ENCODE measurements around the gene CMSS1.

The CMSS1 gene

DNA sequence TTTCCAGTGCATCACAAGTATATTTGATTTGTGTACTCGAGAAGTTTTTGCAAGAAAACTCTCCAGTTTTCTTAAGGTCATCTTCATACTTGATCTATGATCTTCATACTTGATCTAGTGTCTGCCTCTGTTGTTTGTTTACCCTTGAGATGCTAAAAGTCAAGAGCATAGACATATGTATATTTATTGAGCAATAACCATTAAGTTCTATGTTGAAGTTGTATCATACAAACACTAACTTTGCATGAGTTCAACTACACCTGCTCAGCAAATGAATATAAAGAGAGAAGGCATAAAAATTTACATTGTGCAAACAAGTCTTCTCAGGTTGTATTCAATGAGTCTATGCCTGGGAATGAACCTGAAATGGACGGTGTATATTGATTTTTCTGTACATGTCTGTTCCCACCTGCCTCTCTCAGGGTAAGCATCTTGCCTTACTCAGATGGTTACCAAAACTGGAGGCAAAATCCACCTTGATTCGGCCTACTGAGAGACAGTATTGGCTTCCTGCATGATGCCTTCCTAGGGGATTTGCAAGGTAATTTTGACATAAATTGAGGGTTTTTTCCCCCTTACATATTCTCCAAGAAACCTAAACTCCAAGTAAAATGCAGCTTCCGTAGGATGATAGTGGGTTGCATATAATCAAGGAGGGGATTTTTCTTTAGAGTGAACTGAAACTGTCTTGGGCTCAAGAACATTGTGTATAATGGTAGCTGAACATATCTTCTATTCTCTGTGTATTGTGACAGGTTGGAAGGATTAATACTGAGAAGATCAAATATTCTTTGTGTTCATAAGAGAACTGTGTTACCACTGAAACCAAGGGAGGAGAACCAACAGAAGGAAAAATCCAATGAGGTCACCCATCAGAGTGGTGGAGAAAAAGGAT lies 186.2 kb downstream of the CMSS1 start:
- Histone ChIP-seq H3K9me3 (ENCODE audit: control insufficient read depth, insufficient read depth, low read depth, low read length) (no peaks in the 10 kb centered on the region), H3K4me1 (ENCODE audit: control insufficient read depth, insufficient read depth, low read length) (peaks cover 14% of the 10 kb centered on the region), H3K27ac (ENCODE audit: low read depth, low read length) (no peak overlapping the region), H3K4me3 (ENCODE audit: low read depth, low read length) (no peak overlapping the region), H3K36me3 (ENCODE audit: control insufficient read depth, insufficient read depth, low read length) (no peaks in the 10 kb centered on the region), H3K9ac (ENCODE audit: low read length) (no peak overlapping the region), H3K27me3 (ENCODE audit: control insufficient read depth, insufficient read depth, low read length) (no peaks in the 10 kb centered on the region)

DNA sequence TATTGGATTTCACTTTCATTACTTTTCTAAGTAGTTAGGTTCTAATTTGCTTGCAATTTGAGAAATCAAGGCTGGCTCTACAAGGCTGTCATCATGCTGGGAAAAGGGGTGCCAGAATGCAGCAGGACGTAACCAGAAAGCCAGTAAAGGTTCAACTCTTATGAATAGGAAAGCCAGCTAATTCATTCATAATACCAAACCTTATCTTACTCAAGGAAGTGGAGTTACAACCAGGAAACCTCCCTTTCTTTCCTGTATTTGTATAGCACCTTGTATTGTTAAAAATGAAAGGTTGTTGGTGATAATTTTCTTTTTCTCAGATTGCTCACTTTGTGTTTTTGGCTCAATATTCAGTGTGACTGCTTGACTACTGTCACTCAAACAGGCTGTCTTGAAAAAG lies 187.3 kb downstream of the CMSS1 start:
- Histone ChIP-seq H3K27me3 (ENCODE audit: control insufficient read depth, insufficient read depth, low read length) (no peaks in the 10 kb centered on the region), H3K4me1 (ENCODE audit: control insufficient read depth, insufficient read depth, low read length) (peaks cover 14% of the 10 kb centered on the region), H3K9me3 (ENCODE audit: control insufficient read depth, insufficient read depth, low read depth, low read length) (no peaks in the 10 kb centered on the region), H3K36me3 (ENCODE audit: control insufficient read depth, insufficient read depth, low read length) (no peaks in the 10 kb centered on the region), H3K9ac (ENCODE audit: low read length) (no peak overlapping the region), H3K4me3 (ENCODE audit: low read depth, low read length) (no peak overlapping the region), H3K27ac (ENCODE audit: low read depth, low read length) (no peak overlapping the region)

DNA sequence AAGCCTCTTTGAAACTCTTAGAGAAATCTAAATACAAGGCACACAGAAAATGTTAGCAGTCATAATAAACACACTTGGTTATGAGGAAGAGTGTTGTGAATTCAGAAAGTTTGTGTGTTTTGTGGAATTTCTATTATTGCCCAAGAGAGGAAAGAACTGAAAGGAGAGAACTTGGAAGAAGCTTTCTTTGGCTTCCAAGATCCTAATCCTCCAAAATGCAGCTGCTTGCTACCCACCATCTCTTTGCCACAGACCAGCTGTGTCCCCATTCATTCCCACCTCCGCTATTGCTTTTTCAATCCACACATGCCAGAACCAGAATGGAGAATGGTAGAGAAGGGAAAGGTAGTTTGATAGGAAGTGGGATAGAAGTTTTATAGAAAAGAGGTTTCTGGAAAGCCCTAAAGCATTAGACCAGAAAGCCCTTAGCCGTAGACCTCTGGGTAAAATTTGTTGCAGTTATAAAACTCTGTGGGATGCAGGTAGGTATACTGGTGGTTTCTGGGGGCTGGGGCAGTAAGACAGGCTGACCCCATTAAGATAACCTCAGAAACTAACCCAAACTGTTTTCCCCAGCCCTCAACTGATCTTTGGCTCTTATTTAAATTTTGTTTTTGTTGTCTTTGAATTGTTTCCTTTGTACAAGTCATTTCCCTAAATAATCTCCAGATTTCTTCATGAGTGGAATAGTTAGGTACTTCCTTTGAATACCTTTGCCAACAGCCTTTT lies 188.2 kb downstream of the CMSS1 start:
- H3K9me3 ChIP-seq (ENCODE audit: control insufficient read depth, insufficient read depth, low read depth, low read length) = no peaks in the 10 kb centered on the region
- H3K27ac ChIP-seq (ENCODE audit: low read depth, low read length) = no peak overlapping the region; the same call in 1 of the 2 replicates
- H3K9ac ChIP-seq (ENCODE audit: low read length) = no peak overlapping the region
- H3K36me3 ChIP-seq (ENCODE audit: control insufficient read depth, insufficient read depth, low read length) = no peaks in the 10 kb centered on the region
- peaks cover 14% of the 10 kb centered on the region for H3K4me1 ChIP-seq (ENCODE audit: control insufficient read depth, insufficient read depth, low read length)
- H3K4me3 ChIP-seq (ENCODE audit: low read depth, low read length) = no peak overlapping the region
- H3K27me3 ChIP-seq (ENCODE audit: control insufficient read depth, insufficient read depth, low read length) = no peaks in the 10 kb centered on the region

DNA sequence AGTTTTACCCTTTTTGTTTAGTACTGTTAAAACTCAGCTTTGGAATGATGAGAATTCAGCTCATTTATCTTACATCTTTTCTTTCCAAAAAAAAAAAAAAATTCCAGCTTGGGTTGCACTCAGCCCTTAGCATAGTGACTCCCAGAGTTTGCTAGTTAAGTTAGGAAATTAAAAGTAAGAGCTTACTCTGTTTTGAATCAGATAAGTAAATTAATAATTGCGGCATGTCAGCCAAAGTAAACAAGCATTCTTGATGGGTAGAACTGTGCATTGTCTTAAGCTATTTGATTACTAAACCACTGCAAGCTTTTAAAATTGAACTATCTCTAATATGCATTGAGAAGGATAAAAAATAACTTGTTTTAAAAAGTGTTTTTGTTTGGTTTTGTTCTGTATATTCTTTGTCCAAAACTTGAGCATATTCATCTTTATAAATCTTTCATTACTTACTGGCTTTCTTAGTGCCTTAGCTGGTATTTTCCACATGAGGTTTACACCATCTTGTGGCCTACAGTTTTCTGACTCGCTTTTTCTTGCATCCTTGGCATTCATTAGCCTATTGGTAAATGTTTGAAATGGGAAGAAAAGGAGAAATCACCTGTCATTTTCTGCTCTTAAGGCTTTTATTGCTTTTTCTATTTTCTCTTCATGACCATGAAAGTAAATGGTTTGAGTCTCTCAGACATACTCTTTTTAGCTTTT lies 189.1 kb downstream of the CMSS1 start:
- Histone ChIP-seq H3K9ac (ENCODE audit: low read length) (no peak overlapping the region), H3K4me1 (ENCODE audit: control insufficient read depth, insufficient read depth, low read length) (peaks cover 14% of the 10 kb centered on the region), H3K27ac (ENCODE audit: low read depth, low read length) (no peak overlapping the region), H3K9me3 (ENCODE audit: control insufficient read depth, insufficient read depth, low read depth, low read length) (no peaks in the 10 kb centered on the region), H3K27me3 (ENCODE audit: control insufficient read depth, insufficient read depth, low read length) (no peaks in the 10 kb centered on the region), H3K36me3 (ENCODE audit: control insufficient read depth, insufficient read depth, low read length) (no peaks in the 10 kb centered on the region), H3K4me3 (ENCODE audit: low read depth, low read length) (no peak overlapping the region)

DNA sequence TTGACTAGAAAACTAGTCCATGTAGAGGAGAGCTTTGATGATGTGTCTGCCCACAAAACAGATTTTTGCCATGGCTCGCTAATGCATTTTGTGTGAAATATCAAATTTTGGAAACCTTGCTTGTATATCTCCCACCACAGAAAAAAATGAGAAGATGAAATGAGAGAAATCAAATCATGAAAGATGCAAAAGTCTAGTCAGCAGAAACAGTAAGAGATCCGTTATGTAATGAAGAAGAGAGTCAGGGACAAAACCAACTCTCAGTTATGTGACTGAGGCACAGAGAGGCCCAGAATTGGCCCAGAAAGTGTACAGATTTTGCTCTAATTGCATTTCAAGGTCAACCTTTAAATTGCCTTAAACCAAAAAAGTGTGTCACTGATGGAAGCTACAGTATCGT lies 189.7 kb downstream of the CMSS1 start:
- H3K4me3 ChIP-seq (ENCODE audit: low read depth, low read length) = no peak overlapping the region
- H3K4me1 ChIP-seq (ENCODE audit: control insufficient read depth, insufficient read depth, low read length) = peaks cover 14% of the 10 kb centered on the region
- H3K36me3 ChIP-seq (ENCODE audit: control insufficient read depth, insufficient read depth, low read length) = no peaks in the 10 kb centered on the region
- no peaks in the 10 kb centered on the region for H3K27me3 ChIP-seq (ENCODE audit: control insufficient read depth, insufficient read depth, low read length)
- no peak overlapping the region for H3K27ac ChIP-seq (ENCODE audit: low read depth, low read length)
- H3K9ac ChIP-seq (ENCODE audit: low read length) = no peak overlapping the region
- H3K9me3 ChIP-seq (ENCODE audit: control insufficient read depth, insufficient read depth, low read depth, low read length) = no peaks in the 10 kb centered on the region

DNA sequence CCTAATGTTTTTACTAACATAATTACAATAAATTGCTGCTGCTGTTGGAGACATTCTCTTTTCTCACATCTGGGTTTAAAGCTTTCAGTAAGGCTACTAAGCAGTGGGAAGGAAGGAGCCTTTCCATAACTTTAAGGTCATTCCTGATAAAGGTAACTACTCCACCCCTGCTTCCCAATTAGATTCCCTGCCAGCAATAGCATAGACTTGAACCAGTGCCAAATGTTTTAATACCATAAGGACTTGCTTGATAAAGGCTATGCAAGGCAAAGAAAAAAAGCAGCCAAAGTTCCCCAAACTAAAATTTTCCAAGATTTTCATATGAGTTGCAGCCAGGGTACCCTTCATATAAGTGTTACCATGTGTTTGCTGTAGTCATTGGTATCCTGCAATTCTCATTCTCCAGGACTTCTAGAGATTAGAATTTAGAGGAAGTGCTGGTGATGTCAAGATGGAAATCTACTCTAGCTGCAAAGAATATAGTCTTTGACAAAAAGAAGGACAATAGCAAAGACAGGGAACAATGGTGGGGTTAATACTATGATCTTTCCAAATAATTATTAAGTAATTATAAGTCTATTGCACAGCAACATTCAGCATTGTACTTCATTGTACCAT lies 190.5 kb downstream of the CMSS1 start:
- Histone ChIP-seq H3K9me3 (ENCODE audit: control insufficient read depth, insufficient read depth, low read depth, low read length) (no peaks in the 10 kb centered on the region), H3K4me1 (ENCODE audit: control insufficient read depth, insufficient read depth, low read length) (peaks cover 14% of the 10 kb centered on the region), H3K27me3 (ENCODE audit: control insufficient read depth, insufficient read depth, low read length) (no peaks in the 10 kb centered on the region), H3K9ac (ENCODE audit: low read length) (no peak overlapping the region), H3K4me3 (ENCODE audit: low read depth, low read length) (no peak overlapping the region), H3K36me3 (ENCODE audit: control insufficient read depth, insufficient read depth, low read length) (no peaks in the 10 kb centered on the region), H3K27ac (ENCODE audit: low read depth, low read length) (no peak overlapping the region)

DNA sequence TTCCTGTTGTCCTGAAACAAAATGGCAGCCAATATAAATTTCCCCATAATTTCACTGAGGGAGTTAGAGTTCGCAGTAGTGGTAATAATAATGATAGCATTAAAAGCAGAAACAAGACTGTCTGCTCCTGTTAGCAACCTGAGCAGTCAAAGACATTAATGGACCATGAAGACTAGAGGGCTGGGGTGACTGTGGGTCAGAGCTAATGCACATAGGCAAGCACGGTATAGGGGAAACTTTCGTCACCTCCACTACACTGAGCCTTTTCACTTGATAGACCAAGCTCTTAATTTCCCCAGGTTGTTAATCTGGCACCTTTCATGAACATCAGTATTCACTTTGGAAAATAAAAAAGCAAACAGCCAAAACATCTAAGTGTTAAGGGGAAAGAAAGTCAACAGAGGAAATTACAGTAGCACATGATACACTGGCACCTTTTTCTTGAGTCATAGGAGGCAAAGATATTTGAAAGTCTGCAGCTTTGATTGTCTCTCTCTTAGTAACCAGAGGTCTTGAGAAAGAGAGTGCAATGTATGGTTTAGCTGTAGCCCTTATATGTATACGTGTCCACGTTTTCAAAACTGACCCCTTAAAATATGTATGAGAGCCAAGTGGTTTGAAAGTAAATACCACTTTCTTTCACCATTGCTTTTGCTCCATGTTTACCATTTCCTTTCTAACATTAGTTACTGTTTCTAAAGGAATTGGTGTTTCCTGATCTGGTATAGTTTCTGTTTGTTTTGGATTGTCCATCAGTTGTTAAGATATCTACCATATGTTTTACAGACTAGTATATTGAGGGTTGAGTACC lies 191.8 kb downstream of the CMSS1 start:
- no peak overlapping the region for H3K4me3 ChIP-seq (ENCODE audit: low read depth, low read length)

DNA sequence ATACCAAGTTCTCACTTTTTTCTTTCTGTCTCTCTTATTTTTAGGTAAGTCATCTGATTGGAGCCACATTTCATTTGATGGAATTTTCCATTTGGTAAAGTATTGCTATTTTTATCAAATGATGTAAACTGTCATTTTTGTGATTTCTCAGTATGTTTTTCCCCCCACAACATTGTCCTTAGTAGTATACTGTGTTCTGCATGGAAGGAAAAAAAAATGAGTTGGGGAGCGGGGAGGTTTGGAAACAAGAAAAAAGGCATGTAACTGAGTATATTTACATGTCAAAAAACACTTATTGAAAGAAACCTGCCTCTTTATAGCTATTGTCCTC lies 192.4 kb downstream of the CMSS1 start:
- H3K27me3 ChIP-seq (ENCODE audit: control insufficient read depth, insufficient read depth, low read length) = no peaks in the 10 kb centered on the region
- no peak overlapping the region for H3K4me3 ChIP-seq (ENCODE audit: low read depth, low read length)
- no peak overlapping the region for H3K9ac ChIP-seq (ENCODE audit: low read length)
- no peak overlapping the region for H3K27ac ChIP-seq (ENCODE audit: low read depth, low read length)
- no peaks in the 10 kb centered on the region for H3K9me3 ChIP-seq (ENCODE audit: control insufficient read depth, insufficient read depth, low read depth, low read length)
- no peaks in the 10 kb centered on the region for H3K36me3 ChIP-seq (ENCODE audit: control insufficient read depth, insufficient read depth, low read length)
- peaks cover 14% of the 10 kb centered on the region for H3K4me1 ChIP-seq (ENCODE audit: control insufficient read depth, insufficient read depth, low read length)

More for the DNA sequence above, 191.8 kb downstream of the CMSS1 start:
- Histone ChIP-seq H3K9me3 (ENCODE audit: control insufficient read depth, insufficient read depth, low read depth, low read length) (no peaks in the 10 kb centered on the region), H3K36me3 (ENCODE audit: control insufficient read depth, insufficient read depth, low read length) (no peaks in the 10 kb centered on the region), H3K4me1 (ENCODE audit: control insufficient read depth, insufficient read depth, low read length) (peaks cover 14% of the 10 kb centered on the region), H3K9ac (ENCODE audit: low read length) (no peak overlapping the region), H3K27ac (ENCODE audit: low read depth, low read length) (no peak overlapping the region), H3K27me3 (ENCODE audit: control insufficient read depth, insufficient read depth, low read length) (no peaks in the 10 kb centered on the region)

DNA sequence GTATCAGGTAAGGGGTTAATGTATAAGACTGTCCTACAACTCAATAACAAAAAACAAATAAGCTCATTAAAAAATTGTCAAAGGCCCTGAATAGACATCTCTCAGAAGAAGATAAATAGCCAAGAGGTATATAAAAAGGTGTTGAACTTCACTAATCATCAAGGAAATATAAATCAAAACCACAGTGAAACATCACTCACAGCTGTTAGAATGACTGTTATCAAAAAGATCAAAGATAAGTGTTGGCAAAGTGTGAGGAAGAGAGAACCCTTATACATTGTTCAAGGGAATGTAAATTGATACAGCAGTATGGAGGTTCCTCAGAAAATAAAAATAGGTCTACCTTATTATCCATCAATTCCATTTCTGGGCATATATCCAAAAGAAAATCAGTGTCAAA lies 201.1 kb downstream of the CMSS1 start:
- no peak overlapping the region for H3K4me3 ChIP-seq (ENCODE audit: low read depth, low read length)
- H3K9me3 ChIP-seq (ENCODE audit: control insufficient read depth, insufficient read depth, low read depth, low read length) = no peaks in the 10 kb centered on the region
- H3K4me1 ChIP-seq (ENCODE audit: control insufficient read depth, insufficient read depth, low read length) = peaks cover 10% of the 10 kb centered on the region; the same call in 1 of the 2 replicates
- no peaks in the 10 kb centered on the region for H3K36me3 ChIP-seq (ENCODE audit: control insufficient read depth, insufficient read depth, low read length)
- no peak overlapping the region for H3K9ac ChIP-seq (ENCODE audit: low read length)
- H3K27ac ChIP-seq (ENCODE audit: low read depth, low read length) = no peak overlapping the region
- H3K27me3 ChIP-seq (ENCODE audit: control insufficient read depth, insufficient read depth, low read length) = no peaks in the 10 kb centered on the region

DNA sequence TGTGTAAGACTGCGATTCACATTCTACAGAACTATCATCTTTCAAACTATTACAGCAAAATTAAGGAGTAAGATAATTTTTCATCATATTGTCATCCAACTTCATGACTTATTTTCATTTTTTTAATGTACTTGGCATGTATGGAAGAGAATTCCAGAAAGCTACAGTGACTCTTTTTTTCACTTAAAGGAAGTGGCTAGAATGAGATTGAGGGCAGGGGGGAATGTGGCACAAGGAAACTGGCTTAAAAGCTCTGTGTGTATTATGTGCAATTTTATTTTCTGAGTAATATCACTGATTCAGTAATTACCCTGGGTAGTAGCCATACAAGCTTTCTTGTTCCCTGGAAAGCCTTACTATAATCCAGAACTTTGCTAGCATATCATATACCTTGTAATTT lies 202.1 kb downstream of the CMSS1 start:
- peaks cover 10% of the 10 kb centered on the region; the same call in 1 of the 2 replicates for H3K4me1 ChIP-seq (ENCODE audit: control insufficient read depth, insufficient read depth, low read length)
- no peaks in the 10 kb centered on the region for H3K9me3 ChIP-seq (ENCODE audit: control insufficient read depth, insufficient read depth, low read depth, low read length)
- no peaks in the 10 kb centered on the region for H3K27me3 ChIP-seq (ENCODE audit: control insufficient read depth, insufficient read depth, low read length)
- H3K27ac ChIP-seq (ENCODE audit: low read depth, low read length) = no peak overlapping the region
- H3K36me3 ChIP-seq (ENCODE audit: control insufficient read depth, insufficient read depth, low read length) = no peaks in the 10 kb centered on the region
- H3K9ac ChIP-seq (ENCODE audit: low read length) = no peak overlapping the region
- H3K4me3 ChIP-seq (ENCODE audit: low read depth, low read length) = no peak overlapping the region

Measured in HUES6 (cell line).